OCI-LY7 (cell line): ENCODE measurements around the gene USB1. TPM values are rescaled to one million over a fixed set of nuclear protein-coding genes. Genes with fewer than 3 reads are reported as not detected.

Experiments
- BruUV-seq: library from RNA; stranded (reverse); fragments of 400-500 nt; replicated peaks from 2 replicates; lab custom pipeline; 2021; lab: Mats Ljungman, UMichigan
- CTCF ChIA-PET: fragments of 300-600 bp; sonication (Branson Sonifier 250); formaldehyde crosslinking; loops from one replicate; lab custom pipeline; 2022; ENCODE audit warnings: antibody characterized with exemption; ENCODE audit not compliant: unreplicated experiment; lab: Charles Lee
- POLR2A ChIA-PET: fragments of 300-600 bp; sonication (Branson Sonifier 250); formaldehyde crosslinking; loops from one replicate; lab custom pipeline; 2022; ENCODE audit warnings: antibody characterized with exemption; lab: Charles Lee
- DNase-seq: peaks from one replicate; pipeline ENCODE4 v3.0.0-alpha.2; 2015; ENCODE audit warnings: low spot score
- H2AFZ ChIP-seq: fragments of 200-600 bp; sonication (generic), shearing (Covaris generic); 2 replicates; pipeline ENCODE4 v1.6.1; 2014; ENCODE audit warnings: mild to moderate bottlenecking, antibody characterized with exemption, low read length, moderate library complexity
- H3K27ac ChIP-seq: fragments of 200-600 bp; sonication (generic); 2 replicates; pipeline ENCODE4 v1.5.1; 2014; ENCODE audit warnings: mixed run types, low read depth, mild to moderate bottlenecking, moderate library complexity, low read length, inconsistent platforms; ENCODE audit not compliant: poor library complexity, severe bottlenecking
- H3K36me3 ChIP-seq: fragments of 200-600 bp; sonication (generic); 2 replicates; pipeline ENCODE4 v1.6.1; 2014; ENCODE audit warnings: mild to moderate bottlenecking, antibody characterized with exemption, low read length, moderate library complexity, mixed read lengths; ENCODE audit not compliant: insufficient read depth
- H3K4me1 ChIP-seq: fragments of 200-600 bp; sonication (generic); 2 replicates; pipeline ENCODE4 v1.5.1; 2014; ENCODE audit warnings: mild to moderate bottlenecking, low read length; ENCODE audit not compliant: insufficient read depth, poor library complexity, severe bottlenecking
- H3K4me2 ChIP-seq: fragments of 200-600 bp; sonication (generic); 2 replicates; pipeline ENCODE4 v1.6.1; 2014; ENCODE audit warnings: mild to moderate bottlenecking, low read length
- H3K4me3 ChIP-seq: fragments of 200-600 bp; sonication (generic); 2 replicates; pipeline ENCODE4 v1.5.1; 2014; ENCODE audit warnings: mild to moderate bottlenecking, low read depth, low read length; ENCODE audit not compliant: poor library complexity, severe bottlenecking
- H3K79me2 ChIP-seq: fragments of 200-600 bp; sonication (generic); 2 replicates; pipeline ENCODE4 v1.6.1; 2016; ENCODE audit warnings: low read depth, mild to moderate bottlenecking, low read length, moderate library complexity, mixed read lengths; ENCODE audit not compliant: insufficient read depth
- H3K9me2 ChIP-seq: fragments of 200-600 bp; sonication (generic); 2 replicates; pipeline ENCODE4 v1.6.1; 2016; ENCODE audit warnings: mild to moderate bottlenecking, low read length, mixed read lengths; ENCODE audit not compliant: insufficient read depth
- H3K9me3 ChIP-seq: fragments of 200-600 bp; sonication (generic); 2 replicates; pipeline ENCODE4 v1.6.1; 2014; ENCODE audit warnings: mild to moderate bottlenecking, mixed run types, low read length, mixed read lengths
- H4K20me1 ChIP-seq: fragments of 200-600 bp; sonication (generic); 2 replicates; pipeline ENCODE4 v1.6.1; 2014; ENCODE audit warnings: mild to moderate bottlenecking, antibody characterized with exemption, low read length, moderate library complexity, mixed read lengths; ENCODE audit not compliant: insufficient read depth
- CTCF ChIP-seq: fragments of 200-600 bp; sonication (generic); conservative IDR thresholded peaks from 2 replicates; pipeline ENCODE4 v1.5.1; 2014; ENCODE audit warnings: mild to moderate bottlenecking, antibody characterized with exemption, low read length, moderate library complexity, mixed read lengths
- EZH2phosphoT487 ChIP-seq: fragments of 200-600 bp; sonication (generic); IDR thresholded peaks from 2 replicates; pipeline ENCODE4 v1.6.1; 2018; ENCODE audit warnings: low read depth, borderline replicate concordance, mild to moderate bottlenecking, mixed run types, antibody characterized with exemption, low read length, moderate library complexity, mixed read lengths
- intact Hi-C: fragments of 100-400 bp; cut with micrococcal nuclease; formaldehyde crosslinking; loops from one replicate; pipeline ENCODE4 v1.10.0; 2022; ENCODE audit not compliant: unreplicated experiment
- total RNA-seq, 2 experiments: library from RNA; depleted of rRNA in 1 of 2; stranded (reverse); fragments of >200 nt in 1 of 2; shearing (Covaris generic) in 1 of 2; gene quantifications; 2 replicates each; pipeline ENCODE4 v1.2.3, GENCODE V29; 2014 to 2022

The USB1 gene
- total RNA-seq, 2 experiments from 2014 or later: 12.5 to 48.3 TPM

GRCh38 chr16:57971848-57972247 is 29.4 kb upstream of the USB1 start:
- H3K36me3 ChIP-seq: no peaks in the 10 kb centered on the region
- no peaks in the 10 kb centered on the region for H3K4me1 ChIP-seq
- ChIA-PET POLR2A (interaction anchor here (0.6 kb wide), 1 partner anchor 244 kb away, joined by 3 read pairs; no protein-coding TSS in a partner anchor), CTCF (interaction anchor here (0.6 kb wide), 1 partner anchor 249 kb away, joined by 3 read pairs; no protein-coding TSS in a partner anchor)
- H3K4me2 ChIP-seq: no peak overlapping the region
- intact Hi-C loops: no loop called here
- H3K9me3 ChIP-seq: no peaks in the 10 kb centered on the region
- no peak overlapping the region for H2AFZ ChIP-seq
- no peaks in the 10 kb centered on the region for H3K9me2 ChIP-seq
- no peak overlapping the region for H3K4me3 ChIP-seq
- no TSS peak for BruUV-seq
- H3K79me2 ChIP-seq: no peaks in the 10 kb centered on the region
- TF ChIP-seq CTCF: no peak
- TF ChIP-seq EZH2phosphoT487: no peak
- H4K20me1 ChIP-seq: no peaks in the 10 kb centered on the region
- DNase-seq: no peak
- no peak overlapping the region for H3K27ac ChIP-seq

GRCh38 chr16:57972306-57972705 is 28.9 kb upstream of the USB1 start:
- Histone ChIP-seq H4K20me1 (no peaks in the 10 kb centered on the region), H3K4me1 (no peaks in the 10 kb centered on the region), H3K9me3 (no peaks in the 10 kb centered on the region), H3K27ac (no peak overlapping the region), H3K4me3 (no peak overlapping the region), H3K9me2 (no peaks in the 10 kb centered on the region), H3K4me2 (no peak overlapping the region), H2AFZ (no peak overlapping the region), H3K79me2 (no peaks in the 10 kb centered on the region), H3K36me3 (no peaks in the 10 kb centered on the region)
- no TSS peak for BruUV-seq
- DNase-seq: no peak
- POLR2A ChIA-PET: interaction anchor here (0.6 kb wide), 1 partner anchor 245 kb away, joined by 3 read pairs; no protein-coding TSS in a partner anchor
- intact Hi-C loops: no loop called here
- CTCF ChIA-PET: no interaction called here
- TF ChIP-seq EZH2phosphoT487: no peak
- TF ChIP-seq CTCF: no peak

- no peak overlapping the region for H3K4me3 ChIP-seq
- H3K79me2 ChIP-seq: no peaks in the 10 kb centered on the region
- H2AFZ ChIP-seq: no peak overlapping the region
- H3K27ac ChIP-seq: no peak overlapping the region
- intact Hi-C loops: no loop called here
- no peak overlapping the region for H3K4me2 ChIP-seq
- TF ChIP-seq CTCF (no peak), EZH2phosphoT487 (no peak)
- BruUV-seq: no TSS peak
- DNase-seq: no peak
- ChIA-PET POLR2A (no interaction called here), CTCF (no interaction called here)
- no peaks in the 10 kb centered on the region for H3K4me1 ChIP-seq
- no peaks in the 10 kb centered on the region for H4K20me1 ChIP-seq
- H3K9me2 ChIP-seq: no peaks in the 10 kb centered on the region
- no peaks in the 10 kb centered on the region for H3K9me3 ChIP-seq
- no peaks in the 10 kb centered on the region for H3K36me3 ChIP-seq
These were observed 24.8 kb upstream of the USB1 start for GRCh38 chr16:57976331-57976796.
